Measurements from ENCODE around the gene PNKD.

DNA sequence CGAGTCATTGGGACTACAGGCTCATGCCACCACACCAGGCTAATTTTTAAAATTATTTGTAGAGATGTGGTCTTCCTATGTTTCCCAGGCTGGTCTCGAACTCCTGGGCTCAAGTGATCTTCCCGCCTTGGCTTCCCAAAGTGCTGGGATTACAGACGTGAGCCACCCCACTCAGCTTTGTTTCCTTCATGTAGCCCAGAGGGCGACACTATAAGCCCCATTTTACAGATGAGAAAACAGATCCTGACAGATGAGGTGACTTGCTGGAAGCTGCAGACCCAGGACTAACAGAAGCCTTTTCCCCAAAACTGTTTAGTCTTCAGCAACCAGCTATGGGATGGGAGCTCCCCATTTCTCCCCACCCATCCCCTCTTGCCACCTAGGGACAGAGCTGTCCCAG is 122.1 kb downstream of the PNKD start:
- TF ChIP-seq, protein P1, sequence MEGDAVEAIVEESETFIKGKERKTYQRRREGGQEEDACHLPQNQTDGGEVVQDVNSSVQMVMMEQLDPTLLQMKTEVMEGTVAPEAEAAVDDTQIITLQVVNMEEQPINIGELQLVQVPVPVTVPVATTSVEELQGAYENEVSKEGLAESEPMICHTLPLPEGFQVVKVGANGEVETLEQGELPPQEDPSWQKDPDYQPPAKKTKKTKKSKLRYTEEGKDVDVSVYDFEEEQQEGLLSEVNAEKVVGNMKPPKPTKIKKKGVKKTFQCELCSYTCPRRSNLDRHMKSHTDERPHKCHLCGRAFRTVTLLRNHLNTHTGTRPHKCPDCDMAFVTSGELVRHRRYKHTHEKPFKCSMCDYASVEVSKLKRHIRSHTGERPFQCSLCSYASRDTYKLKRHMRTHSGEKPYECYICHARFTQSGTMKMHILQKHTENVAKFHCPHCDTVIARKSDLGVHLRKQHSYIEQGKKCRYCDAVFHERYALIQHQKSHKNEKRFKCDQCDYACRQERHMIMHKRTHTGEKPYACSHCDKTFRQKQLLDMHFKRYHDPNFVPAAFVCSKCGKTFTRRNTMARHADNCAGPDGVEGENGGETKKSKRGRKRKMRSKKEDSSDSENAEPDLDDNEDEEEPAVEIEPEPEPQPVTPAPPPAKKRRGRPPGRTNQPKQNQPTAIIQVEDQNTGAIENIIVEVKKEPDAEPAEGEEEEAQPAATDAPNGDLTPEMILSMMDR (IDR thresholded peaks at IDR 0.05): no peak
- TF ChIP-seq POLR2A (IDR thresholded peaks at IDR 0.05) (no peak), POLR2AphosphoS5 (IDR thresholded peaks at IDR 0.05) (no peak)
